CD1c-positive myeloid dendritic cell (primary cell): ENCODE measurements around the gene C1S.
"Not testable (repeated sequence)": the region's sequence is repeated elsewhere in the genome, so short reads cannot be mapped to it uniquely, and the experiment has no call there.

ENCODE experiments used
- DNase-seq: peaks from one replicate; pipeline ENCODE4 v3.0.0-alpha.2; 2016; ENCODE audit errors: extremely low spot score

The C1S gene

GRCh38 chr12:7060353-7060954, at the start of gene C1S:
C1S (plus strand) TSS chr12:7060718; CDS start chr12:7061913, 1,195 bp downstream.
- DNase-seq, result no peak

- not testable (repeated sequence) for DNase-seq
Measured at GRCh38 chr12:7011398-7011797, 49.1 kb upstream of the C1S start.

GRCh38 chr12:7012024-7012607, 48.4 kb upstream of the C1S start:
- no peak for DNase-seq

GRCh38 chr12:7013101-7013500, 47.4 kb upstream of the C1S start:
- no peak for DNase-seq

- DNase-seq, result no peak
Measured at GRCh38 chr12:7015555-7016370, 44.8 kb upstream of the C1S start.

- DNase-seq, result no peak
Measured at GRCh38 chr12:7016958-7017571, 43.5 kb upstream of the C1S start.

- peak; percentile 27 for DNase-seq
Measured at GRCh38 chr12:7017870-7018349, 42.6 kb upstream of the C1S start.

GRCh38 chr12:7018350-7019042, 42.0 kb upstream of the C1S start, which contains the start of gene LPCAT3:
LPCAT3 (minus strand) TSS chr12:7018476; CDS start chr12:7018424, 52 bp downstream.
- DNase-seq, result peak; percentile 97

- no peak for DNase-seq
Measured at GRCh38 chr12:7019043-7019569, 41.4 kb upstream of the C1S start.

- DNase-seq, result peak; percentile 61
Measured at GRCh38 chr12:7021956-7022355, 38.6 kb upstream of the C1S start.

- DNase-seq, result no peak
Measured at GRCh38 chr12:7023114-7023513, 37.4 kb upstream of the C1S start.

- no peak for DNase-seq
Measured at GRCh38 chr12:7026854-7027253, 33.7 kb upstream of the C1S start.

- DNase-seq, result no peak
Measured at GRCh38 chr12:7031306-7031705, 29.2 kb upstream of the C1S start.

GRCh38 chr12:7032990-7033389, 27.5 kb upstream of the C1S start:
- no peak for DNase-seq

- no peak for DNase-seq
Measured at GRCh38 chr12:7034464-7034863, 26.1 kb upstream of the C1S start.

- DNase-seq, result no peak
Measured at GRCh38 chr12:7035463-7035862, 25.1 kb upstream of the C1S start.

- DNase-seq, result not testable (repeated sequence)
Measured at GRCh38 chr12:7037411-7037810, 23.1 kb upstream of the C1S start.

GRCh38 chr12:7038591-7038990, 21.9 kb upstream of the C1S start:
- no peak for DNase-seq

GRCh38 chr12:7039403-7039802, 21.1 kb upstream of the C1S start:
- DNase-seq, result no peak

GRCh38 chr12:7042842-7043241, 17.7 kb upstream of the C1S start:
- DNase-seq, result peak; percentile 52

GRCh38 chr12:7045913-7046312, 14.6 kb upstream of the C1S start:
- DNase-seq, result no peak
